ENCODE data around the gene ARMC2. TPM values are rescaled to one million over a fixed set of nuclear protein-coding genes. Genes with fewer than 3 reads are reported as not detected.

ARMC2 gene
- total and polyA plus RNA-seq, 2 of the 8 experiments (the other 6 are each of a cell fraction or from before 2014, with no cell fraction given): 1.6 to 4.4 TPM

- TF ChIP-seq CHD7 (IDR thresholded peaks at IDR 0.05; ENCODE audit: insufficient replicate concordance, low read length): no peak
- TF ChIP-seq KDM1A (IDR thresholded peaks at IDR 0.05; ENCODE audit: borderline replicate concordance, low read length): no peak
- TF ChIP-seq POLR2A (IDR thresholded peaks at IDR 0.05; ENCODE audit: control extremely low read depth in 1 of 2, low read depth in 2 of 2, low read length in 2 of 2): no peak
- no peak for TF ChIP-seq BRCA1 (IDR thresholded peaks at IDR 0.05; ENCODE audit: low read depth, low read length)
- no peak for TF ChIP-seq NRF1 (IDR thresholded peaks at IDR 0.05; ENCODE audit: low read depth, low read length)
- TF ChIP-seq JUND (IDR thresholded peaks at IDR 0.05; ENCODE audit: low read length): no peak
- no peak for TF ChIP-seq KDM5A (IDR thresholded peaks at IDR 0.05; ENCODE audit: low read length)
- TF ChIP-seq ZNF274 (IDR thresholded peaks at IDR 0.05; ENCODE audit: borderline replicate concordance, extremely low read depth, low read length): no peak
Observed at GRCh38 chr6:108820006-108820405, 28.2 kb upstream of the ARMC2 start (continued).

Measured in H1 (cell line).